ENCODE measurements around the gene TRABD2B.

DNA sequence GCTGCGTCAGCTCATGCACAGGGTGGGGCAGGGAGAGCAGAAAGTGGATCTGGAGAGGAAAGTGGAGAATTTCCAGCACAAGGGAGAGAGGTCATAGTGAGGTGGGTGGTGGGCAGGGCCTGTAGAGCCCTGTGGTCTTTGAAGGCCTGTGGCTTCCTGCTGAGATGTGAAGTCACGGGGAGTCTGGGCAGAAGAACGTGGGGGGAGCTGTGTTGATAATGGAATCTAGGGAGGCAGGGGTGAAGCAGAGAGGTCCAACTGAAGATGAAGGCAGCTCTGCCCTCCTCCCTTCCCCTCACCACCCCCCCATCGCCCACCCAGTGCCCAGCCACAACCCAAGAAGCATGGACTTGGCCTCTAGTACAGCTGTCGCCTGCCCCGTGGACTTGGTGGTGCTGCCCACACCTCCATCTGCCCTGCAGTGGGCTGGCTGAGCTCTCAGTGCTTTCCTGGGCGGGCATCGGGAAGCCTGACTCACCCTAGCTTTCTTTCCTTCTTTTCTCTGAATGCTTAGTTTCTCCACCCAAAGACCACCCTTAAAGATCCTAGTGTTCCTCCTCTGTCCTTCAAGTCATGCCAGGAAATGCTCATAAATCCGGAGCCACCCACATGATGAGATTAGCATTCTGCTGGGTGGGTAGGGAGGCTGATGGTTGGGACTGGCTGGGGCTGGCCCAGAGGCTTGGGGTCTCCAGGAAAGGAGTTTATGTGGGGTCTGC is 186.1 kb downstream of the TRABD2B start:
- TF ChIP-seq, protein P1, sequence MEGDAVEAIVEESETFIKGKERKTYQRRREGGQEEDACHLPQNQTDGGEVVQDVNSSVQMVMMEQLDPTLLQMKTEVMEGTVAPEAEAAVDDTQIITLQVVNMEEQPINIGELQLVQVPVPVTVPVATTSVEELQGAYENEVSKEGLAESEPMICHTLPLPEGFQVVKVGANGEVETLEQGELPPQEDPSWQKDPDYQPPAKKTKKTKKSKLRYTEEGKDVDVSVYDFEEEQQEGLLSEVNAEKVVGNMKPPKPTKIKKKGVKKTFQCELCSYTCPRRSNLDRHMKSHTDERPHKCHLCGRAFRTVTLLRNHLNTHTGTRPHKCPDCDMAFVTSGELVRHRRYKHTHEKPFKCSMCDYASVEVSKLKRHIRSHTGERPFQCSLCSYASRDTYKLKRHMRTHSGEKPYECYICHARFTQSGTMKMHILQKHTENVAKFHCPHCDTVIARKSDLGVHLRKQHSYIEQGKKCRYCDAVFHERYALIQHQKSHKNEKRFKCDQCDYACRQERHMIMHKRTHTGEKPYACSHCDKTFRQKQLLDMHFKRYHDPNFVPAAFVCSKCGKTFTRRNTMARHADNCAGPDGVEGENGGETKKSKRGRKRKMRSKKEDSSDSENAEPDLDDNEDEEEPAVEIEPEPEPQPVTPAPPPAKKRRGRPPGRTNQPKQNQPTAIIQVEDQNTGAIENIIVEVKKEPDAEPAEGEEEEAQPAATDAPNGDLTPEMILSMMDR (IDR thresholded peaks at IDR 0.05), result no peak
- no peak for TF ChIP-seq NFIC (IDR thresholded peaks at IDR 0.05; ENCODE audit: borderline replicate concordance)

Measured in SK-N-SH (cell line).